H54 (cell line): ENCODE measurements around the gene AATK.

Source experiments
- DNase-seq: peaks from one replicate; pipeline ENCODE4 v3.0.0; 2011; ENCODE audit warnings: low spot score, mixed read lengths; ENCODE audit not compliant: insufficient read length
- FAIRE-seq: peaks from 3 replicates; lab custom pipeline; 2011; peaks lifted over from hg19 to GRCh38; lab: Jason Lieb, UNC
- POLR2A ChIP-seq: IDR thresholded peaks from 2 replicates; pipeline ENCODE4 v1.6.1; 2011; ENCODE audit warnings: low read depth, mild to moderate bottlenecking, low read length

AATK gene

GRCh38 chr17:81125573-81126081 is 40.4 kb downstream of the AATK start:
- DNase-seq = peak; percentile 85
- TF ChIP-seq POLR2A = no peak
- no peak for FAIRE-seq

GRCh38 chr17:81124377-81124776 is 41.6 kb downstream of the AATK start:
- no peak for DNase-seq
- no peak for TF ChIP-seq POLR2A
- FAIRE-seq = no peak

- FAIRE-seq (no peak), DNase-seq (no peak)
- TF ChIP-seq POLR2A = no peak
Measured at GRCh38 chr17:81123052-81124048, 42.7 kb downstream of the AATK start.

GRCh38 chr17:81121841-81122733 is 43.9 kb downstream of the AATK start:
- no peak for TF ChIP-seq POLR2A
- no peak for DNase-seq
- no peak for FAIRE-seq

GRCh38 chr17:81120695-81121621 is 45.1 kb downstream of the AATK start:
- no peak for TF ChIP-seq POLR2A

GRCh38 chr17:81120149-81120484 is 45.9 kb downstream of the AATK start:
- DNase-seq = no peak
- FAIRE-seq = no peak
- TF ChIP-seq POLR2A = no peak

More at GRCh38 chr17:81120695-81121621, 45.1 kb downstream of the AATK start:
- FAIRE-seq = no peak
- DNase-seq = no peak

- DNase-seq = peak; percentile 98
Measured at GRCh38 chr17:81119223-81120148, 46.5 kb downstream of the AATK start.

GRCh38 chr17:81118308-81119221 is 47.5 kb downstream of the AATK start:
- FAIRE-seq (no peak), DNase-seq (no peak)
- no peak for TF ChIP-seq POLR2A

More at GRCh38 chr17:81119223-81120148, 46.5 kb downstream of the AATK start:
- FAIRE-seq = peak; percentile 81
- peak; percentile 21; the same call in 1 of the 2 replicates for TF ChIP-seq POLR2A

- TF ChIP-seq POLR2A = no peak
- FAIRE-seq = no peak
Measured at GRCh38 chr17:81117672-81118198, 48.3 kb downstream of the AATK start.

GRCh38 chr17:81116704-81117103 is 49.3 kb downstream of the AATK start:
- DNase-seq = no peak
- TF ChIP-seq POLR2A = no peak
- no peak for FAIRE-seq

More at GRCh38 chr17:81117672-81118198, 48.3 kb downstream of the AATK start:
- no peak for DNase-seq
